Measurements from ENCODE around the gene CIB2. TPM values are rescaled to one million over a fixed set of nuclear protein-coding genes. Genes with fewer than 3 reads are reported as not detected.
"Not testable (repeated sequence)": the region's sequence is repeated elsewhere in the genome, so short reads cannot be mapped to it uniquely, and the experiment has no call there.

Gene CIB2
- total RNA-seq, result 8.2 and 16.7 TPM in 2 replicates

DNA sequence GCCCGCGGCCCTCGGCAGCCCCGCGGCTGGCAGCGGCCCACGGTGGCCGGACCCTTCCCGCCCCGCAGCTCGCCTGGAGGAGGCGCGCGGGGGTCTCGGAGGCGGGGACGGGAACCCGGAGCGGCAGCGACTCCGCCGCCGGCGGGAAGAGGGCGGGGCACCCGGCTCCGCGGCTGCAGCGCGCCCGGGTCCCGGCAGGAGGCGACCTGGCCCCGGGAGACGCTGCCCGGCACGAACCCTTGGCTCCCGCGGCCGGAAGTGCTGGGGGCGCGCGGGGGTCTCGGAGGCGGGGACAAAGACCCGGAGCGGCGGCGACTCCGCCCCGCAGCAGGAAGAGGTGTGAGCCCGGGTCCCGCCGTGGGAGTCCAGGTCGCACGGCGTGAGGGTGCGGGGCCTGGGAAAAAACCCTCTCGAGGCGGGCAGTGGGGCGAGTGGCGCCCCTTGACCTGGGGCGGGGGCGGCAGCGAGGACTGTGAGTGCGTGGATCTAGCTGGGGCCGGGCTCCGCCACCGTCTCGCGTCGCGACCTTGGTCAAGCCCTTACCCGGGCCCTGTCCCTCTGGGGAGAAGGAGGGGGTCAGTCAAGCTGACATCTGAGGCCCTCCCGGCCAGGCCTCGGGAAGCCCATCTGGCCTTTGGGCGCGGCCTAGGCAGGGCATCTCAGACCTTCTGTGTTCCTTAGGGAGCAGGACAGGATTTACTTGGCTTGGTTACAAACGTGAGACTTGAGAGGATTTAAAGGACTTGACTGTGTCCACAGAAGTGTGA, at the start of gene CIB2:
Gene CIB2, minus strand, starts transcription at position 151 of the 767 bp plus-strand sequence. CDS start 230 bp downstream, outside the sequence.
- no peak for DNase-seq (ENCODE audit: low read depth)

DNA sequence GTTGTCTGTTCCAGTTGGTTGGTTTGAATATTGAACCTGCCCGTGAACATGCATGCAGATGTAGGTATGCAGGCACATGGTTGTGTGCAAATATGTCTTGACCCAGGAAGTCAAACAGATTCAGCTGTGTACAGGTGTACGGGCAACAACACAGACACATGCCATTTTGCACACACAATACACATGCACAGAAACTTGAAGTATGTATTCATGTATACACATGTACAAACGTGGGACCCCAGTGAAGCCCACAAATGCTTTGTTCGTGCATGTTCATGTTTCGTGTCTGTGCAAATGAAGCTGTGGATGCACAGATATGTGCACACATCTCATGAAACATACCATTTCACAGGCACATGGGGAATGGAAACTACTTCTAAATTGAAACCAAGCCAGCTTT, 48.7 kb upstream of the CIB2 start:
- DNase-seq (ENCODE audit: low read depth), result no peak

DNA sequence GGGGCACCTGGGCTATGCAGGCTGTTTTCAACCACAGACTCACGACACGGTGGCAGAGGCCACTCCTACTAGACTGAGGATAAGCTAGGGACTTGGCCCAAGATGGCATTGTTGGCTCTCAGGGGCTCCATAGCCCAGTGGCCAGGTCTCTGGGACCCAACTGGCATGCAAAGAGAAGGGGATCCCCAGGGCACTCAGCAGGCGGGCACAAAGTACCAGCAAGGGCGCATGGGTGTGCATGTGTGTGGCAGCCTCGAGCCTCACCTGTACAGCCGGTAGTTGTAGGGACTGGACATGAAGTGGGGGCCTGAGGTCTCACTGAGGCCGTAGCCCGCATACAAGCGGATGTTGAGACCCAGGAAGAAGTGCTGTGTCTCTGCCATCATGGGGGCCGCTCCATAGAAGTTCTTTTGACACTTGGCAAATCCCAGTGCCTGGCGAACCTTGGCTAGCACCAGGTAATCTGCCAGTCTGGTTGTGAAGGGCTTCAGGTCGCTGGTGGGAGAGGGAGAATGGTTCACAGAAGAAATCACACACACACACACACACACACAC, 48.1 kb upstream of the CIB2 start:
- DNase-seq (ENCODE audit: low read depth), result no peak

DNA sequence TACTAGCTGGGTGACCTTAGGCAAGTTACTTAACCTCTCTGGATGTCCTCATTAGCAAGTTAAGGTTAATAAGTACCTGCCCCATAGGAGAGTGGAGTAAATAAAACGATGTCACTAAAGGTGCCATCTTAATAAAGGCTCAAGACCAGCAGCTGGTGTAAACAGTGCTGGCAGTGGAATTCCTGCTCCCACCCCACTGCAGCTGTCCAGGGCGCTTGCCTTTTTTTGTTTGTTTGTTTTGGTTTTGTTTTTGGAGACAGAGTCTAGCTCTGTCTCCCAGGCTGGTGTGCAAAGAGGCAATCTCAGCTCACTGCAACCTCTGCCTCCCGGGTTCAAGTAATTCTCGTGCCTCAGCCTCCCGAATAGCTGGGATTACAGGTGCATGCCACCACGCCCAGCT, 46.8 kb upstream of the CIB2 start:
- DNase-seq (ENCODE audit: low read depth), result no peak

DNA sequence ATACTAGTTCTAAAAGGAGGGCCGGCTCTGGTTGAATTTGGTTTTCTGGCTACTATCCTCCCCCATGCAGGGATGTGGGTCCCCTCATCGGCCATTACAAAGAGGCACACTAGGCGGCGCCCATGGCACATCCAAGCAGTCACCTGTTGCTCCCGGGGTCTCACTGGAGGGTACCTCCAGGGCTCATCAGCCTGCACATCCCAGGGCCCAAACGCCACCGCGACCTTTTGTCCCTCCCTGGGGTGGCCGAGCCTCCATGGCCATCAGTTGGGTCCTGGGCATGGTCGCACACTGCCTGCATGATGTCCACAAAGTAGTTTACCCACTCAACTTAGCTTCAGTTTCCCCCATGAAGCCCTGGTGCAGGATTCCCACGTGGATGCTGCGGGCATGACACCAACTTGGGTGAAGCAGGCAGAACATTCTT, 46.2 kb upstream of the CIB2 start:
- DNase-seq (ENCODE audit: low read depth), result peak; percentile 6

DNA sequence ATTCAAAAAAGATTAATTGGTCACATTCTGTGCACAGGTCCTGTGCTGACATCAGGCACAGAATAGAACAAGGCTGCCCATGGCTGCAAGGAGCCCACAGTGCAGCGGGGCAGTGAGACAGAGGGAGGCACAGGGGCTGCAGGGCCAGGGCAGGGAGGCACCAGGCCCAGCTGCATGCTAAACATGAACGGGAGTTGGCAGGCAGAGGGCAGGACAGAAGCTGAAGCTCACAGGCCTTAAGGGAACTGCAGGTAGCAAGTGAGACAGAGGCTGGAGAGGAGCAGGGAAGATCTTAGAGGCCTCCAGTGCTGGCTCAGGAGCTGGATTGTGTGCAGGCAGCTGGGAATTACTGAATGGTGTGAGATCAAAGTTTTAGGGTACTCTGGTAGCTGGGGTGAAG, 44.1 kb upstream of the CIB2 start:
- no peak for DNase-seq (ENCODE audit: low read depth)

DNA sequence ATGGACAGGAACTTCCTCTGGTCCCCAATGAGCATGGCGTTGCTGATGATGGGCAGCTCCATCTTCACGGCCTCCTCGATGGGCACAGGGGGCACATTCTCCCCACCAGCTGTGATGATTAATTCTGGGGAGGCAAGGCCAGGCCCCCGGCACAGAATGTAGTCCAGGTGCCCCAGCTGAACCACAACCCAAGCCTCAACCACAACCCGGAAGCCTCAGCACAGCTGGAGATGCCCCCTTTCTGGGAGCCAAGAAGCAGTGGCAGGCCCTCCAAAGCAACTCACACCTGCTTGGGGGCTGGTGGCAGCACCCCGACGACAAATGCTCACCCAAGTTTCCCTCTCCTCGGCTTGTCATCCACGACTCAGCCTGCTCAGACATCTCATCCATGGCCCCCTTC, 43.2 kb upstream of the CIB2 start:
- DNase-seq (ENCODE audit: low read depth), result no peak

DNA sequence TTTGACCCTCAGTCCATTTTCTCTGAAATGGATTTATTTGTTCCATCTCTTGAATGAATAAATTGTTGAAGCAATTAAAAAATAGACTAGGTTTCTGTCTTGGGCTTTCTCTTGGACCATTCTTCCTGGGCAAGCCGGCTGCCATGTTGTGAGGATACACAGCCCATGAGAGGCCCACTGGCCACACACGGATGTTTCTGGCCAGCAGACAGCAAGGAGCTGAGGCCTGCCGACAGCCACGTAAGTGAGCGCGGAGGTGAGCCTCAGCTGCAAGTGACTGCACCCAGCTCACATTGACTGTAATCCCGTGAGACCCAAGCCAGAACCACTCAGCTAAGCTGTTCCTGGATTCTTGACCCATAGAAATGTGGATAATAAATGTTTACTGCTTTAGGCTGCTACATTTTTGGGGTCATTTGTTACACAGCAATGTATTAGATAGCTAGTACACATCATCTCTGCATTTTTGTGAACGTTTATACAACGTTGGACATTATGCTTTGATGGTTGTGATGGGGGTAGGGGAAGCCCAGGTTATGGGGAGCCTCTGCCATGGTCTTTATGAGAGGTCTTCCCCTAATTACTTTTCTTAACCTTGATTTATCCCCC, 40.7 kb upstream of the CIB2 start:
- DNase-seq (ENCODE audit: low read depth), result no peak

DNA sequence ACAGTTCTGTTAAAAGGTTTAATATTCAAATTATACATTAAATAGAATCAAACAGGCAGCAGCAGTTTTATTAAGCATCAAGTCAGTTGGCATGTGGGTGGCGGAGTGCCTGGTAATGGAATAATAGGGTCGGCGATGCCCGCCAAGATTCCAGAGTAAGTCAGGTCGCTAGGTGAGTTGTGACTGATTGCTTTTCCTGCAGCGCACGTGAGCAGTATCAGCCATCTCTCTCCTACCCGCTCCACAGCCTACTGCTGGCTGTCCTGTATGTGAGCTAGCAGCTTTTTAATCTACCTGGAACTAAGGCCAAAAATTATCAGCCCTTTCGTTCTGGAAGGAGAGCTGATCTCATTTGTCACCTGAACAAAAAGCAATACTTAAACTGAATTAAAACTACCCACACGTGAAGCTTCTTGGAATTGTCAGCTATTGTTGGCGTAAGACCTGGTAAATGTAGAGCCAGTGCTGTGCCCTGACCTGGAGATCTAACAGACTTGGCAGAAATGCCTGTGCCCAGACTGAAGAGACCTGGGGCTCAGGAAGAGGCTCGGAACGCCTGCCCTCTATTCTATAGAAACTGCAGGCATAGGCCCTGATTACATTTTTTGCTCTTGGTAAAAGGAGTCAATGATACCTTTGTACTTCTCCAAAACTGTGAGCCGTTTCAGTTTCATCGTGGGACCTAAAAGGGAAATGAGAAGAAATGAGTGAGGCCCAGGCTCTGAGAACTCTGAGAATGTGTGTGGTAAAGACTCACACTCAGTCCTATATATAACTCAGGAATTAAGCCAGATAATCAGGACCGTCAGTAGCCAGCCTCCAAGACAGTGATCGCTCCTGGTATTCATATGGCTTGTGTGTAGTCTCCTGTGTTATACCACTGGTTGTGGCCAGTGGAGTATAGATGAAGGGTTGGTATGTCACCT, 39.9 kb upstream of the CIB2 start:
- no peak for DNase-seq (ENCODE audit: low read depth)

DNA sequence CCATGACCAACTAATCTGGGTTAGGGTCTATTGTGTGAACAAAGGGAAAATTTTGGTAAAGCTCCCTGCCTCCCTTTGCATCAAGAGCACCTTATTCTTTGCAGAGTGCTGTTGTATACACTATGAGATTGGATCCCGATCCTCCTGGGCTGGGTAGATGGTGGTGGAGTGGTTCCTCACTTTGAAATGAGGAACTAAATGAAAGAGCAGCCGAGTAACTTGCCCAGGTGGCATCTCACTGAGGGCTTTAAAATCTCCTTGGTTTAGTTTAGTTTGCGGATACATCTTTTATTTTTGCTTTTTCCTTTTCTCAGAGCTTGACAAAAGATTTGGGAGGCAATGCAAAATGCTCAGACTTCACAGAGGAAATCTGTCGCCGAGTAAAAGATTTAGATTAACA, 37.4 kb upstream of the CIB2 start:
- DNase-seq (ENCODE audit: low read depth), result no peak

DNA sequence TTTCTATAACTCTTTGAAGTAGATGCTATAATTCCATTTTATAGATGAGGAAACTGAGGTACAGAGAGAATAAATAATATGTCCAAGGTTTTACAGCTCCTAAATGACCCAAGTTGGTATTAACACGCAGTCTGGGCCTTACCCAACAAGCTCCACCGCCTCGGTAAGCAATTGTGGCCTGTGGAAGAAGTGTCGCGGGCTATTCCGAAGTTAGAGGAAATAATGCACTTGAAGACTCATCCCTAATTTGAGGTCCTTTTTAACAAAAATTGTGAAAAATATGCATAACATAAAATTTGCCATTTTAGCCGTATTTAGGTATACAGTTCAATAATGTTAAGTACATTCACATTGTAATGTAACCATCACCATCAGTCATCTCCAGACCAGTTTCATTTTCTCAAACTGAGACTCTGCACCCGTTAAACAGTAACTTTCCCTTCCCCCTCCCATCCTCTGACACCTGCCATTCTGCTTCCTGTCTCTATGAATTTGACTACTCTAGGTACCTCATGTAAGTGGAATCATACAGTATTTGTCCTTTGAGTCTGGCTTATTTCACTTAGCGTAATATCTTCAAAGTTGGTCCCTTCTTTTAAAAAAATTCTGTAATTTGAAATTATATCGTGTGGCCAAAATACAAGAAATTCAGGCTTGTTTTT, 36.1 kb upstream of the CIB2 start:
- no peak for DNase-seq (ENCODE audit: low read depth)

DNA sequence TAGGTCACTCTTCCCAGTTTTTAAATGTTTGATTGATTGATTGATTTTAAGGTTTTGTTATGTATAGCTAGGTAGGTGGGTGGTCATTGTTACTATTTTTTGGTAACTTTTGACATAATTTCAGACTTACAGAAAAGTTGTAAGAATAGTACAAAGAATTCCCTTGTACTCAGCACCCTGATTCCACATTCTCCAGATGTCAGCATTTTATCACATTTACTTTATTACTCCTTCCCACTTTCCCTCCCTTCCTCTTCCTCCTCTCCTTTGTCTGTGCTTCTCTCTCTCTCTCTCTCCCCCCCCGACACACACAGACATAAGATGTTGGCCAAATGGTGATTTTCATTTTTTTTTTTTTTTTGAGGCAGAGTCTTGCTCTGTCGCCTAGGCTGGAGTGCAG, 32.8 kb upstream of the CIB2 start:
- no peak for DNase-seq (ENCODE audit: low read depth)

DNA sequence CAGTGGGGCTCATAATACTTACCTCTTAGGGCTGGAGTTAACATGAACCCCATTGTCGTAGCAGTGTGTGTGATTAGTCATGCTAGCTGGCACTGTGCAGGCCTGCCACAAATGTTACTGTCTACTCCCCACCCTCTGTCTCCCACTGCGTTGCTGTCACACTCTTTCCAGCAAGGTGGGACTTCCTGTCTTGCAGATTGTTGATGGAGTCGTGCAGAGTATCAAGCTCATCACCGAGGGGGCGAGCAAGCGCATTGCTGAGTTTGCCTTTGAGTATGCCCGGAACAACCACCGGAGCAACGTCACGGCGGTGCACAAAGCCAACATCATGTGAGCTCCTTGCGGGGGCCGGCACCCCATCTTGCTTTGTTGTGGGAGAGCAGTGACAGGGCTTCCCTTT, 30.8 kb upstream of the CIB2 start:
- no peak for DNase-seq (ENCODE audit: low read depth)

DNA sequence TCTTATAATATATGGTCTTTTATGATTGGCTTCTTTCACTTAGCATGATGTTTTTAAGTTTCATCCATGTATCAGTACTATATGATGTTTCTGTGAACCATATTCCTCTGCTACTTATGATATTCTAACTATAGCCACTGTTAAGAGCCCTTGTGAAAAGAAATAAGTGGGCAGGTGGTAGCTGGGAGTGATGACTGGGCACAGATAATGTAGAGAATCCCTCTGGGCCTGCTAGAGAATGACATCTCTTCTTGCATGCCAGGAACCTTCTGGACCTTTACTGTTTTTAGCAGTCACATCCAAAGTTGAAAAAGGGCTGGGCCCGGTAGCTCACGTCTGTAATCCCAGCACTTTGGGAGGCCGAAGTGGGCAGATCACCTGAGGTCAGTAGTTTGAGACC, 28.1 kb upstream of the CIB2 start:
- DNase-seq (ENCODE audit: low read depth), result no peak

DNA sequence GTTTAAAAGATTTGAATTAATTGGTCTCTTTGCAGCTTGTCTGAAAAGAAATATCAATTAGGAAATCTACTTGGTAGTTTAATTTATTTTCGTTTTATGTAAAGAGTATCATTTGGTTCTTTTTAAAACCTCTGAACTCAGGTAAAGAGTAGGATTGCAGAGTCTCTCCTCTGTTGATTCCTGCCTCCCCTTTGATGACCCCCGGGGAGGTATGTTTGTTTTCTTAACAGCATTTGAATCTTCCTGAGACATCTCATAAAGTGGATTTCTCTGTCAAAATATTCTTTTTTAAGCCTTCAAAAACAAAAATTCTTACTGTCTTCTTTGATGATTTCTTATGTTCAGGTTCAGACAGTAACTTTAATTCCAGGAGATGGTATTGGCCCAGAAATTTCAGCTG, 26.0 kb upstream of the CIB2 start:
- DNase-seq (ENCODE audit: low read depth), result no peak

DNA sequence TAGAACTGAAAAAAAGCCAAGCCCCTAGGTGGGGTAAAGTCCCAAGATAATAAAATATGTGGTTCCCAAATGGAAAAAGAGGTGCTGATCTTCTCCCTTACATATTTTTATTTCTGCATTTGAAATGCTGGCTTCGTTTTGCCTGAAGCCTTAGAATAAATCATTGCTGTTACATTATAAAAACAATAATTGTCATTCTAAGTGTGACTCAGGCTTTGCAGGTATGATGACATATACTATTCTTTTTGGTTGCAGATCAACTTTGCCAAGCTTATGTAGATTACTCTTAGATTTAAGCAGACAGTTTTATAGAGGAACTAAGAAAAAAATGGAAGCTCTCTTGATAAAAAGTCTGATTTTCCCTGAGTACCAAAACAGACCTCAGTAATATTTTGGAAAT, 25.4 kb upstream of the CIB2 start:
- DNase-seq (ENCODE audit: low read depth), result no peak

DNA sequence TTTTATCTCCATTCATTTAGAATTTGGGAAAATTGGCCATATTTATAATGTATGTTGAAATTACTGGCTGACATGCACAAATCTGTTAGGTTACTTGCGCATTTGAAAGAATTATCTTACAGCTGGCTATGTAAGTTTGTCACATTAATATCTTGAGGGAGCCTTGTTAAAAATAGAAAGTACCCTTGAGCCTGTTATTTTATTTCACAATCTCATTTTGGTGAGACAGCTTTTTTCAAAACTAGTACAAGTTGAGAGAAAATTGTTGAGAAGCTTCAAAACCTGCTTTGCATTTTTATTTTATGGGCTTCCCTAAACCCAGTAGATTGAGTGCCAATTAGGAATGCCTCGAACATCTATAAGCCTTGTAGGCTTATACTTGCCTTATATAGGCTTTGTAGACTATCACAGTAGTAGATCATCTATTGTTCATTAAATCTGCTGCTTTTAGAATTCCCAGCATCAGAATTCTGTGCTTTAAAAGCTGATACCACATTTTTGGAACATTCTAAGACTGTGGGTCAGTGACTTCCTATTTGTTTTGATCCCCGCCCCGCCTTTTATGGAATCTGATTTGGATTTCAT, 24.2 kb upstream of the CIB2 start:
- DNase-seq (ENCODE audit: low read depth), result no peak

DNA sequence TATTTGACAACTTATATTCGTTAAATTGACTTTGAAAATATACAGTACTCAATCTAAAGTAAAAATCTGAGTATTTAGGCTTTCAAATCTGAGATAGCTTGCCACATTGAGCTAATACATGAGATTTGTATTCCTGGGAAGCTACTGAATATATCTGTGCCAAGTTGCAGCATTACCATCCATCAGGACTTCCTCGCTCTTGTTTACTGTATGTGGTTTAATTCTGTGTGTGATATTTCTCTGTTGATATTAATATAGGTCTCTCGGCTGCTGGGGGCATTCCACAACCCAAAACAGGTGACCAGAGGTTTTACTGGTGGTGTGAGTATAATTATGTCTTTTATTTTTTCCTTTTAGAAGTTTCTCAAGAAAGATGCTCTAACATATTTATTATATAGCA, 23.7 kb upstream of the CIB2 start:
- no peak for DNase-seq (ENCODE audit: low read depth)

DNA sequence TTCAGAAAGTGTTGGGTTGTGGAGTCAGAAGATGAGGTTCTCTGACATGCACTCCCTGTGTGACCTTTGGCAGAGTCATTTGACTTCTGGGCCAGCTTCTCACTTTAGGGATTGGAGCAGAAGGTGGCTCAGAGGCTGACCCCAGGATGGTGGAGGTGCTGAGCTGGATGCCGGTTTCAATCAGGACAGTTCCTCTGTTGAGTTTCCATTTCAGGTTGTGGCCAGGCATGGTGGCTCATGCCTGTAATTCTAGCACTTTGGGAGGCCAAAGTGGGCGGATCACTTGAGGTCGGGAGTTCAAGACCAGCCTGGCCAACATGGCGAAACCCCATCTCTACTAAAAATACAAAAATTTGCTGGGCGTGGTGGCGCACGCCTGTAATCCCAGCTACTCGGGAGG, 19.8 kb upstream of the CIB2 start:
- not testable (repeated sequence) for DNase-seq (ENCODE audit: low read depth)

DNA sequence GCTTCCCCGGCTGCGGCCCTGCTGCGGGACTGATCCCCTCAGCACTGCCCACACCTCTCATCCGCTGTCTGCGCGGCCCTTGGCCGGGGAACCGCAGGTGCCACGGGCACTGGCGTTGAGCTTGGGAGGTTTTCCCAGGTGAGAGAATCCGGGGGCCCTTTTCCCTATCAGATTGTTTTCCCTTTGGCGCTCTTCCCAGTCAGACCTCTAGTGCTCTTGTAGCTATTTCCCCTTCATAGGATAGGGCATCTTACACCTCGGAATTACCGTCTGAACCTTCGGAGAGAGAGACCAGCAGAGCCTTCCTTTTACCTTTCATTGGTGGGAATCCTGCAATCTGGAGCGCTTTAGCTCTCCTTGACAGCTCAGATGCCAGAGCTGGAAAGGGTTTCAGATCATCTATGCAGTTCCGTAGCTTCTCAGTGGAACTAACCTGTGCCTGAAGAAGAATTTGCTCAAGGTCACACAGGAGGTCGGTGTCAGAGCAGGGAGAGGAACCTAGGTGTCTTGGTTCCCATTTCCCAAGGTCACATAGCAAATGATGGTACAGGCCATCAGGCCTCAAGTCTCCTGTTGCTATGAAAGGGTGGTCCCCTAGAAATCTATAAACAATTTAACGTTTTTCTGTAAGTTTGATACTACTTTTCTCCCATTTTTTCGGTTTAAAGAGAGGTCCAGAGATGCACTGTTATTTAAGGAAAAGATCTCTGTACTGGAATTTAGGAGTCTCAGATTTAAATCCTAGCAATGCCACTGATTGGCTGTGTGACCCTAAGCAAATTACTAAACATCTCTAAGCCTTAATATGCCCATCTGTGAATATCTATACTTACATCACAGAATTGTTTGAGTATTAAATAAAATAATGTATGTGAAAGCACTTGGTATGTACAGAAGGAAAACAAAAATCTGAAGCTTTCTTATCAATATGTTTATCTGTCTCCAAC, 18.8 kb upstream of the CIB2 start:
- peak; percentile 23 for DNase-seq (ENCODE audit: low read depth)

All from renal cortical epithelial cell (primary cell).